ENCODE data around the gene DHRS11.

- TF ChIP-seq, protein P1, sequence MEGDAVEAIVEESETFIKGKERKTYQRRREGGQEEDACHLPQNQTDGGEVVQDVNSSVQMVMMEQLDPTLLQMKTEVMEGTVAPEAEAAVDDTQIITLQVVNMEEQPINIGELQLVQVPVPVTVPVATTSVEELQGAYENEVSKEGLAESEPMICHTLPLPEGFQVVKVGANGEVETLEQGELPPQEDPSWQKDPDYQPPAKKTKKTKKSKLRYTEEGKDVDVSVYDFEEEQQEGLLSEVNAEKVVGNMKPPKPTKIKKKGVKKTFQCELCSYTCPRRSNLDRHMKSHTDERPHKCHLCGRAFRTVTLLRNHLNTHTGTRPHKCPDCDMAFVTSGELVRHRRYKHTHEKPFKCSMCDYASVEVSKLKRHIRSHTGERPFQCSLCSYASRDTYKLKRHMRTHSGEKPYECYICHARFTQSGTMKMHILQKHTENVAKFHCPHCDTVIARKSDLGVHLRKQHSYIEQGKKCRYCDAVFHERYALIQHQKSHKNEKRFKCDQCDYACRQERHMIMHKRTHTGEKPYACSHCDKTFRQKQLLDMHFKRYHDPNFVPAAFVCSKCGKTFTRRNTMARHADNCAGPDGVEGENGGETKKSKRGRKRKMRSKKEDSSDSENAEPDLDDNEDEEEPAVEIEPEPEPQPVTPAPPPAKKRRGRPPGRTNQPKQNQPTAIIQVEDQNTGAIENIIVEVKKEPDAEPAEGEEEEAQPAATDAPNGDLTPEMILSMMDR (conservative IDR thresholded peaks at IDR 0.05; ENCODE audit: low read length) = no peak
- no peak for TF ChIP-seq EZH2phosphoT487 (IDR thresholded peaks at IDR 0.05; ENCODE audit: borderline replicate concordance, low read depth, low read length)
Observed at GRCh38 chr17:36608280-36608679, 16.6 kb downstream of the DHRS11 start.
